Stimulated activated CD4-positive, alpha-beta T cell treated with anti-CD3 and anti-CD28 coated beads, TNF-alpha, amount 100 ng/mL, for 1 hour (primary cell): ENCODE results near the gene NF2.

Source experiments
- DNase-seq, 3 donors: peaks; one replicate each; pipeline ENCODE4 v3.0.0-alpha.2; 2020; ENCODE audit warnings: low read depth in 3 of 3, low spot score in 1 of 3

NF2 gene

GRCh38 chr22:29740216-29740615, 136.8 kb downstream of the NF2 start:
- no peak for DNase-seq

DNA sequence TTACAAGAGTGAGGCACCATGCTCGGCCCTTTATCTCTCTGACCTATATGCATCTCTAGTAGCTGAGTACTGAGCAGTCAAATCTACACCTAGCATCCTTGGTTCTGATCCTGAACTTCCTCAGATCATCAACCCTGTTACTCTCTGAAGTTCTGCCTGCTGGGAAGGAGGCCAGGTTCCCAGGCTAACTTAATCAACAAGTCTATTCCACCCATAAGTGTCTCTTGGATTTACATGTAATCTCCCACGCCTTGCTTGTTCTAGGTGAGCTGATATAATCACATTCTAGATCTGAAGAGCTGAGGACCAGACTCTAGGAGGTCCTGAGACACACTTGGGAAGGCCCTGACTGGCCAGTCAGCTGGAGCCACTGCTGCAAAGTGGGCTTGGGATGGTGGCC, 138.5 kb downstream of the NF2 start:
- no peak for DNase-seq

GRCh38 chr22:29742326-29742725, 138.9 kb downstream of the NF2 start:
- DNase-seq = no peak

DNA sequence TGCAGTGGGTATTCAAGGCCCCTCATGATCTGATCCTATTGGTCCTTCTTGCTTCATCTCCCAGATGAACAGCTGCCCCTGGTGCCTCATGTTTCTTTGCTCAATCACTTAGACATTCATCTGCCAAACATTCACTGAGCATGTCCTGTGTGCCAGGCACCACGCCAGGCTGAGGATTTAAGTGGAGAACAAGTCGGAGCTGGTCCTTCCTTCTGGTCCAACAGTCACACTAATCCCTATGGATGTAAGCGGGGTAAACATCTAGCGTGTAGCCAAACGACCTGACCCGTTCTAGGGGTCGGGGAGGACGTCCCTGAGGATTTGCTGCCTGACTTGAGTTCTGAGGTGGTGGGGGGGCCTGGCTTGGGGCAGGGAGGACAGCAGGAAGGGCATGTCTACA, 141.5 kb downstream of the NF2 start:
- no peak for DNase-seq

GRCh38 chr22:29747832-29748231, 144.4 kb downstream of the NF2 start:
- no peak for DNase-seq
